ENCODE results near the gene OR2A1.
"Not testable (repeated sequence)": the region's sequence is repeated elsewhere in the genome, so short reads cannot be mapped to it uniquely, and the experiment has no call there.

- not testable (repeated sequence) for TF ChIP-seq EZH2phosphoT487 (IDR thresholded peaks at IDR 0.05; ENCODE audit: borderline replicate concordance, low read depth)
- TF ChIP-seq, protein P1, sequence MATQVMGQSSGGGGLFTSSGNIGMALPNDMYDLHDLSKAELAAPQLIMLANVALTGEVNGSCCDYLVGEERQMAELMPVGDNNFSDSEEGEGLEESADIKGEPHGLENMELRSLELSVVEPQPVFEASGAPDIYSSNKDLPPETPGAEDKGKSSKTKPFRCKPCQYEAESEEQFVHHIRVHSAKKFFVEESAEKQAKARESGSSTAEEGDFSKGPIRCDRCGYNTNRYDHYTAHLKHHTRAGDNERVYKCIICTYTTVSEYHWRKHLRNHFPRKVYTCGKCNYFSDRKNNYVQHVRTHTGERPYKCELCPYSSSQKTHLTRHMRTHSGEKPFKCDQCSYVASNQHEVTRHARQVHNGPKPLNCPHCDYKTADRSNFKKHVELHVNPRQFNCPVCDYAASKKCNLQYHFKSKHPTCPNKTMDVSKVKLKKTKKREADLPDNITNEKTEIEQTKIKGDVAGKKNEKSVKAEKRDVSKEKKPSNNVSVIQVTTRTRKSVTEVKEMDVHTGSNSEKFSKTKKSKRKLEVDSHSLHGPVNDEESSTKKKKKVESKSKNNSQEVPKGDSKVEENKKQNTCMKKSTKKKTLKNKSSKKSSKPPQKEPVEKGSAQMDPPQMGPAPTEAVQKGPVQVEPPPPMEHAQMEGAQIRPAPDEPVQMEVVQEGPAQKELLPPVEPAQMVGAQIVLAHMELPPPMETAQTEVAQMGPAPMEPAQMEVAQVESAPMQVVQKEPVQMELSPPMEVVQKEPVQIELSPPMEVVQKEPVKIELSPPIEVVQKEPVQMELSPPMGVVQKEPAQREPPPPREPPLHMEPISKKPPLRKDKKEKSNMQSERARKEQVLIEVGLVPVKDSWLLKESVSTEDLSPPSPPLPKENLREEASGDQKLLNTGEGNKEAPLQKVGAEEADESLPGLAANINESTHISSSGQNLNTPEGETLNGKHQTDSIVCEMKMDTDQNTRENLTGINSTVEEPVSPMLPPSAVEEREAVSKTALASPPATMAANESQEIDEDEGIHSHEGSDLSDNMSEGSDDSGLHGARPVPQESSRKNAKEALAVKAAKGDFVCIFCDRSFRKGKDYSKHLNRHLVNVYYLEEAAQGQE (IDR thresholded peaks at IDR 0.05; ENCODE audit: low read depth, low read length), result not testable (repeated sequence)
- TF ChIP-seq, protein P2, sequence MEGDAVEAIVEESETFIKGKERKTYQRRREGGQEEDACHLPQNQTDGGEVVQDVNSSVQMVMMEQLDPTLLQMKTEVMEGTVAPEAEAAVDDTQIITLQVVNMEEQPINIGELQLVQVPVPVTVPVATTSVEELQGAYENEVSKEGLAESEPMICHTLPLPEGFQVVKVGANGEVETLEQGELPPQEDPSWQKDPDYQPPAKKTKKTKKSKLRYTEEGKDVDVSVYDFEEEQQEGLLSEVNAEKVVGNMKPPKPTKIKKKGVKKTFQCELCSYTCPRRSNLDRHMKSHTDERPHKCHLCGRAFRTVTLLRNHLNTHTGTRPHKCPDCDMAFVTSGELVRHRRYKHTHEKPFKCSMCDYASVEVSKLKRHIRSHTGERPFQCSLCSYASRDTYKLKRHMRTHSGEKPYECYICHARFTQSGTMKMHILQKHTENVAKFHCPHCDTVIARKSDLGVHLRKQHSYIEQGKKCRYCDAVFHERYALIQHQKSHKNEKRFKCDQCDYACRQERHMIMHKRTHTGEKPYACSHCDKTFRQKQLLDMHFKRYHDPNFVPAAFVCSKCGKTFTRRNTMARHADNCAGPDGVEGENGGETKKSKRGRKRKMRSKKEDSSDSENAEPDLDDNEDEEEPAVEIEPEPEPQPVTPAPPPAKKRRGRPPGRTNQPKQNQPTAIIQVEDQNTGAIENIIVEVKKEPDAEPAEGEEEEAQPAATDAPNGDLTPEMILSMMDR (IDR thresholded peaks at IDR 0.05), result not testable (repeated sequence)
Observed at GRCh38 chr7:144367250-144367649, 55.0 kb downstream of the OR2A1 start.
